ENCODE measurements around the gene CC2D2B. TPM values are rescaled to one million over a fixed set of nuclear protein-coding genes. Genes with fewer than 3 reads are reported as not detected.

Gene CC2D2B
- under 1 TPM; 0.15 to 0.48 TPM for total RNA-seq

GRCh38 chr10:95907456-95908253 lies at the start of gene CC2D2B:
Gene CC2D2B (plus strand): TSS chr10:95907975. CDS start chr10:95911324, 3,349 bp downstream.
- intact Hi-C loops (cut with DNase I), result no loop called here
- TF ChIP-seq CTCF (IDR thresholded peaks at IDR 0.05), result no peak
- H3K9me3 ChIP-seq, result no peaks in the 10 kb centered on the region

GRCh38 chr10:95860166-95860940 lies 47.4 kb upstream of the CC2D2B start:
- Histone ChIP-seq H3K36me3 (no peaks in the 10 kb centered on the region), H3K27ac (no peak overlapping the region), H3K4me1 (no peaks in the 10 kb centered on the region), H3K4me3 (no peak overlapping the region), H3K9ac (ENCODE audit: low read depth in 2 of 2, low read length in 2 of 2) (no peak overlapping the region), H3K9me3 (no peaks in the 10 kb centered on the region), H3K27me3 (no peaks in the 10 kb centered on the region)
- intact Hi-C loops (cut with DNase I), result no loop called here
- TF ChIP-seq CTCF (IDR thresholded peaks at IDR 0.05), result no peak
- DNase-seq, result no peak

More at GRCh38 chr10:95907456-95908253, at the start of gene CC2D2B:
- Histone ChIP-seq H3K27ac (peak within 1 kb of the TSS; percentile 83), H3K36me3 (no peaks in the 10 kb centered on the region), H3K9ac (ENCODE audit: low read depth in 2 of 2, low read length in 2 of 2) (peak within 1 kb of the TSS; percentile 76), H3K4me1 (no peaks in the 10 kb centered on the region), H3K27me3 (no peaks in the 10 kb centered on the region), H3K4me3 (peak within 1 kb of the TSS; percentile 76)
- DNase-seq, result peak; percentile 85

- intact Hi-C loops (cut with DNase I), result no loop called here
- H3K27me3 ChIP-seq, result no peaks in the 10 kb centered on the region
- no peak for TF ChIP-seq CTCF (IDR thresholded peaks at IDR 0.05)
- no peak overlapping the region for H3K9ac ChIP-seq (ENCODE audit: low read depth in 2 of 2, low read length in 2 of 2)
- no peak for DNase-seq
- no peaks in the 10 kb centered on the region for H3K4me1 ChIP-seq
- H3K36me3 ChIP-seq, result no peaks in the 10 kb centered on the region
- H3K4me3 ChIP-seq, result no peak overlapping the region
- H3K9me3 ChIP-seq, result no peaks in the 10 kb centered on the region
- H3K27ac ChIP-seq, result no peak overlapping the region
Observed at GRCh38 chr10:95861386-95861785, 46.4 kb upstream of the CC2D2B start.

- Histone ChIP-seq H3K4me3 (no peak overlapping the region), H3K27me3 (no peaks in the 10 kb centered on the region), H3K9me3 (no peaks in the 10 kb centered on the region), H3K9ac (ENCODE audit: low read depth in 2 of 2, low read length in 2 of 2) (no peak overlapping the region), H3K27ac (no peak overlapping the region), H3K4me1 (no peaks in the 10 kb centered on the region), H3K36me3 (no peaks in the 10 kb centered on the region)
- TF ChIP-seq CTCF (IDR thresholded peaks at IDR 0.05), result peak; percentile 31
- intact Hi-C loops (cut with DNase I), result no loop called here
- peak; percentile 41 for DNase-seq
Observed at GRCh38 chr10:95864906-95865813, 42.6 kb upstream of the CC2D2B start.
